Activated CD4-positive, alpha-beta T cell treated with anti-CD3 and anti-CD28 coated beads, Interleukin-2, Interleukin-4, amounts not matched to agents 100 ng/mL and 50 ng/mL, durations not matched to agents 16 hours and 8 hours (primary cell): ENCODE measurements around the gene ASB10.
A peak's percentile ranks its signal among the peaks of the same experiment; 100 is the strongest.

Source experiments
- DNase-seq: peaks from one replicate; pipeline ENCODE4 v3.0.0-alpha.2; 2020; ENCODE audit warnings: low spot score

Gene ASB10

DNA sequence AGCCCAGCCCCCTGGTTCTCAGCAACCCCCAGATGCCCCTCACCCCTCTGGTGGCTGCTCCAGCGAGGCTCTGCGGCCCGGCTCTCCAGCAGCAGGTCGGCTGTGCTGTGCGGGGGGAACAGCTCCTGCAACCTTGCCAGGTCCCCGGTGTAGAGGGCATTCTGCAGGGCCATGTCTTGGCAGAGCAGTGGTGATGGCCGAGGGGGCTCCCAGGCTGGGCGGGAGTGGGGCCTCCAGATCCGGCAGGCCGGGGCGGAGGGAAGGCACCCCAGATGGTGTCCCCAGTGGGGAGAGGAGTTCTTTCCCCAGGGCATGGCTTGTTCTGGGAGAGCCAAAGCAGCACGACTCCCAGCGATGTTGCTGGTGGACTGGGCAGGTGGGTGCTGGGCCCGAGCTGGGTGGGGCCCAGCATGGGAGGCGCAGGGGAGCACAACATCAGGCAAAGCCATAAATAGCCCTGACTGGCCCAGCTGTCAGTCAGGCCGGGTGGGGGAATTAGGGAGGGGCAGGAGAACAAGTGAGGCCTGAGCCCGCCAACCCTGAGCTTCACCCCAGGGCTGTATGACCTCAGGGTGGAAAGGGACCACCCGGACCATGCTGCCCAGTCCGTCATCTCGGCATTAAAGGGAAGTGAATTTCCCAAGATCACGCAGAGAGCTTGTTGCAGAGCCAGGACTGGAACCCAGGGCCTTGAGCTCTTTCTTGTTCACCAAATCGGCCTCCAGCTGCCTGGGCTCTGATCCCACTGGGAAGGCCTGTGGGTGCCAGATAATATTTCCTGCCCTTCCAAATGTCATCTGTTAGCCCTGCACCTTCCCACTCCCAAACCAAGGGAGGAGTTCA lies 580 bp upstream of the ASB10 start:
- DNase-seq: no peak

DNA sequence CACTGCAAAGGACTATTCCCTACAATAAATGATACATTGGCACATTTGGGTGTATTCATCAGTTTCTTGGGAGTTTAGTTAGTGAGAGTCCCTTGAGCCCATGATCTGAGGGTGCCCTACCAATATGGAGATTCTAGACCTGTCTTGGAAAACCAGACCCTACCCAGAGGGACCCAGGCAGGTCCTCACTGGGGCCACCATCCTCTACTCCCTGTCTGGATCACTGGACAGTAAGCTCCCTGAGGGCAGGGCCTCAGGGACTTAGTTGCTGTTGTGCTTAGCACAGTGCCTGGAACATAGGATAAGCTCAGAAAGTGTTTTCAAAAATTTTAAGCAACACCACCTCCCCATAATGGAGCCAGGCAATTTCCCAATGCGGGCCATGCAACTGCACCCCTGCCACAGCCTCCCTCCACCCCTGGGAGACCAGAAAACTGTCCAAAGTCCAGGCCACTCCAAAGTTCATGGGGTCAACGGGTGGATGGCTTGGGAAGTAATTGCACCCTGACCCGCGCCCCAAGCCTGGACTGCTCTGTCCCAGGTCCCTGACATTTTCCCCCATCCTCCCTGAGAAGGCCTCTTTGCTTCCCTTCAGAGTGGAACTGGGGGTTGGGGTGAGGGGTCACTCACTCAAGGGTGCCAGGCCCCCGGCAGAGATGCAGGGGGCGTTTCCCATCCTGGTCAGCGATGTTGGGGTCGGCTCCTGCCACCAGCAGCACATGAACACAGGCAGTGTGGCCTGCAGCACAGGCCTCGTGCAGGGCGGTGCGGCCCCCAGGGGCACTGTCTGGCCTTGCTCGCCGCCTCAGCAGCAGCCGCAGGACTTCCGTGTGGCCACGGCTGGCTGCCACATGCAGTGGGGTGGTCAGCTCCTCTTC lies 1.0 kb downstream of the ASB10 start:
- no peak for DNase-seq

DNA sequence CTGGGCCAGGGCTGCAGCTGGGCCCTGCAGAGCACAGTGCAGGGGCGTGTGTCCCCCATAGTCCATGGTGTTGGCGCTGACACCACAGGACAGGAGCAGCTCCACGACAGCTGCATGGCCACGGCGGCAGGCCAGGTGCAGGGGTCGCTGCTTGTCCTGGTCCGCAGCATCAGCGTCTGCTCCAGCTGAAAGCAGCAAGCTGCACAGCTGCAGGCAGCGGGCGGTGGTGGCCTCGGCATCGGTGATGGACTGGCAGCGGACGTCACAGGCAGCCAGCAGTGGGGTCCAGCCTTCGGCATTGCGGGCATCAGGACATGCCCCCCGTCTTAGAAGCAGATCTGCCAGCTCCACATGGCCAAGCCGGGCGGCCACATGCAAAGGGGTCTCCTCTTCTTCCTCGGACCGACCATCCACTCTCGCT lies 6.0 kb downstream of the ASB10 start:
- no peak for DNase-seq

DNA sequence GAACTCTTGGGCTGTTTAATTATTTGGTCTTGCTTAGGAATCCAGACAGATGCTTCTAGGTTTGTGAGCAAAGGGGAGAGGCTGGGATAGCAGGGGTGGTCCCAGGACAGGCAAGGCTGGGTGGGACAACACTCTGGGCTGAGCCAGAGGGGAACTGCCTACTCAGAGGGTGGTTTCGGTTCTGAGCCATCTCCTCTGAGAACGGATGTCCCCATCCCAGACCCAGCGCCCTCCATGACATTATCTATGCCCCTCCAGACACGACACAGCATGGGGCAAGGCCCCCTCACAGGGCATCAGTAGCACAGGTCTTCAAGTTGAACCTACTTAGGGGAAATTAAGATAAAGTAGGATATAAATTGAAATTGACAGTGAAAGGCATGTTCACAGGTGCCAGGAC lies 7.1 kb downstream of the ASB10 start:
- no peak for DNase-seq

DNA sequence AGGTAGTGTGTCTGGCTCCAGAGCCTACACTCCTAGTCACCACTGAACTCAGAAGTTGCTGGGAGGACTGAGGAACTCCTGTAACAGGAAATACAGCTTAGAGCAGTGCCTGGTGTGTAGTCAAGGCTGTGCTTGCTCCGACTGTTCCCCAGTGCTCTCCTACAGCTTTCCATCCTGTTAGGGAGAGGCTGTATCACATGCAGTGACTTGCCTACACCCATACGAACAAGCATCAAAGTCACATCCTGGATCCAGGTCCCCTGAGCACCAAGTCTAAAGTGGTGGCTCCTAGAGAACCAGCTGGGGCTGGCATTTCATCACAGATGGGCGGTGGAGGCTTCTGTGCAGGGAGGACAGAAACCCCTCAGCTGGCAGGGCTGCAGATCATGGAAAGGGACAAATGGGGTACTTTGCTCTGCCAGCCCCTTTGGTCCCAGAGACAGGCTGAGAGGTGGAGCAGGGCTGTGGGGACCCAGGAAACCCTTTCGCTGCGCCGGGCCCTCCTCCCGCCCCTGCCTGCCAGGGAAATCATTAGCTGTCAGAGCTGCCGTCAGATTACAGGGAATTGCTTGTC lies 7.7 kb downstream of the ASB10 start:
- no peak for DNase-seq

DNA sequence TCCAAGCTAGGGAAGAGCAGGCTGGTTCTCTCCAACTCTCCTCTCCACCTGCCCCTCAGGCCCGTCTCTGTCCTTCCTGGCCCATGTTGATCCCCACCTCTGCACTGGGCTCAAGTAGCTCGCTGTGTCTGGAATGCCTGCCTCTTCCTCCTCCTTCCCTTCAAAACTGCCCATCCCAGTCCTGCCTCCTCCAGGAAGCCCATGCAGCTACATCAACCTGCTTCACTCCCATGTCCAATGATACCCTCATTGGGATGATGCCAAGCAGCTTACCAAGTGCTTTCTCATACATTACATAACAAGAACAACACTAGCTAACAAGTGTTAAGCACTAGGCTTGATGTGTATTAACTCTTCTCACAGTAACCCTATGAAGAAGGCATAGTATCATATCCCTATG lies 8.2 kb downstream of the ASB10 start:
- no peak for DNase-seq

DNA sequence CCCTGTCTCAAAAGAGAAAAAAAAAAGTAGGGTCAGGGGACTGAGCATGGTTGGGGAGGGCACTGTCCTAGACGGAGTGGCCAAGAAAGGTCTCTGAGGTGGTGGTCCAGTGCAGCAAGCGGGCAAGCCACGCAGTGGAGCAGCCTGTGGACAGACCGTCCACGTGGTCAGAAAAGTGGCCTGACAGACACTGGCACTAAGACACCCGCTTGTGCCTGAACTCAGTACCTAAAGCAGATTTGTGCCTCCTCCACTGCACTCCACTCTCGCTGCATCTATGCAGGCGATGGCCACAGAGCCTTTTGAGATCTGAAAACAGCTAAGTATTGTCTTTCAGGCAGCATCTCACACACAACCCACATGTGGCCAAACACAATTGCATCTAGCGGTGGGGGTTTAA lies 8.8 kb downstream of the ASB10 start:
- DNase-seq: no peak

DNA sequence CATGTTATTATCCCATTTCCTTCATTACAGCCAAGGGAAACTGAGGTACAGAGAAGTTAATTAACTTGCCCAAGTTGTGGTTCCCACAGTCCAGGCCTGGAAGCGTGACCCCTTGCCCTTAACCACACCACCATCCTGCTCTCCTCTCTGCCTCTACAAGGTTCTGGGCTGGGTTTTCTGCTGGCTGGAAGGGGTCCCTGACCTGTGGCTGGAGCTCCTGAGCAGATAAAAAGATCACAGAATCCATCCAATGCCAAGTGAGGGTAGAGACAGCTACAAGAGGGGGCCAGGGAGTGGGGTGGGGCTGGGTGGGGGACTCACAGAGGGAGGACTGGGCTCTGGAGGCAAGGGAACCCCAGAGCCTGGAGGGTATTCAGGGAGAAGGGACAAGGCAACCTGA lies 9.7 kb downstream of the ASB10 start:
- no peak for DNase-seq

DNA sequence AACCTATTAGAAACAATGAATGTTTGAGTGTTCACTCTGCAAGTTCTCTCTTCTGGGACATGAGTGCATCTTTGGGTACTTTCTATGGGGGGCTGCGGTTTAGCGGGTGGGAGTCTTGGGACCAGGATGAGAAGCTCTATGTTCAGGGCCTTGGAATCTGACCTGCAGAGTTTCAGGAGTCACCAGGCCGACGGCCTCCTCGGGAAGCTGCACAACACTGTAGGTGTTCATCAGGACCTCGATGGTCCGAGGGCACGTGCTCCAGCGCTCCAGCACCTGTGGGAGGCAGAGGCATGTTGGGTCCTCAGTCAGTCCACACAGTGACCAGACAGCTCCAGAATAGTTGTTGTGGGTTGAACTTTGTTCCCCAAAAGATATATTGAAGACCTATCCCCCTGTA lies 10.6 kb downstream of the ASB10 start:
- no peak for DNase-seq

DNA sequence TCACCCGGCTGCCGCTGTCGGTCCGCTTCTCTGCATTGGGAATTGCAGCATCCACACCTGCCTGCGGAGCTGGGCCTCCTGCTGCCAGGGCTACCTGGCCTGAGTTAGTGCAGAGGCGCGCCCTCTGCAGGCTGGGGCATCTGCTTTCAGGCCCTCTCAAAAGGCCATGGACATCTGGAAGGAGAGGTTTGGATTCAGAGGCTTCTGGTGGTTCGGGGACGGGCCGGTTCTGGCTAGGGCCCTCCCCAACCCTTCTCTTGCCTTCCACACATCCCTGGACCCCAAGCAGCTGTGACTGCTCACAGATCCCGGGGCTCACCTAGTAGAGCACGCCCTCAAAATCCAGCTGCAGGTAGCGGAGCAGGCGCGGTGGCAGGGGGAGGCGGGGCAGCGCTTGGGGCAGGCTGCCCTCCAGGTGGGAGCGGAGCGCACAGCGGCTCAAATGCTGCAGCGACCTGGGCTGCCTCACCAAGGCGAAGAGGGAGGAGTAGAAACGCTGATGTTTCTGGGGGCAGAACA lies 11.2 kb downstream of the ASB10 start:
- no peak for DNase-seq

DNA sequence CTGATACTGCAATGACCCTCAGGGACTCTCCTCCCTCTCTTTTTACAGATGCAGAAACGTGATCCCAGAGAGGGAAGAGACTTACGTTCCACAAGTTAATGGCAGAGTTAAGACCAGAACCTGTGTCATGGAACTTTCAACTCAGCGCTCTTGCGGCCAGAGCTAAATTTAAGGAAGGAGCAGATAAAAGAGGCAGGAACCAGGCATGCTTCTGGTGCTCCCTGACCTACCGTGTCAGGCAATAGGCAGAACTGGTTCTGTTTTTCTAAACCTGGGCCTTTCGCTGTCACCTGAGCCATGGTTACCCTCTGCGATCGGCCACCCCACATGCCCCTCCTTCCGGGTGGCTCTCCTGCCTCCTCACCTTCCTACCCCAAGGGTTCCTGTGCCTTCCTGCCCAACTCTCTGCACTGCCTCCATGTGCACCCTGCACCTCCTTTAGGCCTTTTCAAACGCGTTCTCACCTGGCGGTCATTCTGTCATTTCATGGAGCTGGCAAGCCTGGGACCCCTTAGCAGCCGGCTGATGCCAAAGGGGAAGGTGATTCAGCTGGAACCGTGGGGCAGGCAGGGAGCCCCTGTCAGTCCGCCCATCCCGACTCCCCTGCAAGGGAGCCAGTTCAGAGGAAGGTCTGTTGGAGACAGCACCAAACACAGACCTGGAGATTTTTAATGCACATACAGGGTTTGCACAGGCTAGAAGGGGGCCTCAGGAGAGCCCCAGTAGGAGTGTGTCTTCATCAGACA lies 11.8 kb downstream of the ASB10 start:
- no peak for DNase-seq

DNA sequence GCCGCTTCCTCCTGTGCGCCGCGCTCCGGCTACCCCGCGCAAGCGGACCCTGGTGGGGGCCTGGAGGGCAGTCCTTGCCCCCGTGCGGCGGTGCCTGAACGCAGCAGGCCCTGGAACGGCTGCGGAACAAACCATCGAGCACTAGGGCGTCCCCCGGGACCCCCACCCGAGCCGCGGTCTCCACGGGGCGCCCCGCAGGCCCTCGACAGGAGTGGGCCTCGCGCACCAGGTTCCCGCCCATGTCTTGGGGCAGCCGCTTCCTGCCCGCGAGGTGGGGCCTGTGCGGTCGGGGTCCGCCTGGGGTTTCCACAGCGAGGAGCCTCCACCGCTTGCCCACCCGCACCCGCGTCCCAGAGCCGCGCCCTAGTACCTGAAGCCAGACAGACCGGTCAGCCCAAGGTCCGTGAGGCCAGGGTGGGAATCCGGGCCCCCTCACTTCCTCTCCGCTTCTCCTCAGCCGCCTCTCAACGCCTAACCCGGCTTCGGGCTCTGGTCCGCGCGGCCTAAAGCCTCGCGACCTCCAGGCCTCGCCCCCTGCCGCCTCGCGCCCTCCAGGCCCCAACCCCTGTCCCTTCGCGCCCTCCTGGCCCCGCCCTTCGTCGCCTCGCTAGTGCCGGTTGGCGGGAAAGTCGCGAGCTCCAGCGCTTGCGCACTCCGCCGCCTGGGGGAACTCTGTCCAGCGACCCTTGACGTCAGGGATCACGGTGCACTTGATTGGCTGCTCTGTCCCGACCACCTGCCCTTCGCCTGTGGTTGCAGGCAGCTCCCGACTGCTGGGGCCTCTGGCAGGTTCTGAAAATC lies 12.6 kb downstream of the ASB10 start:
- DNase-seq: peak; percentile 11

DNA sequence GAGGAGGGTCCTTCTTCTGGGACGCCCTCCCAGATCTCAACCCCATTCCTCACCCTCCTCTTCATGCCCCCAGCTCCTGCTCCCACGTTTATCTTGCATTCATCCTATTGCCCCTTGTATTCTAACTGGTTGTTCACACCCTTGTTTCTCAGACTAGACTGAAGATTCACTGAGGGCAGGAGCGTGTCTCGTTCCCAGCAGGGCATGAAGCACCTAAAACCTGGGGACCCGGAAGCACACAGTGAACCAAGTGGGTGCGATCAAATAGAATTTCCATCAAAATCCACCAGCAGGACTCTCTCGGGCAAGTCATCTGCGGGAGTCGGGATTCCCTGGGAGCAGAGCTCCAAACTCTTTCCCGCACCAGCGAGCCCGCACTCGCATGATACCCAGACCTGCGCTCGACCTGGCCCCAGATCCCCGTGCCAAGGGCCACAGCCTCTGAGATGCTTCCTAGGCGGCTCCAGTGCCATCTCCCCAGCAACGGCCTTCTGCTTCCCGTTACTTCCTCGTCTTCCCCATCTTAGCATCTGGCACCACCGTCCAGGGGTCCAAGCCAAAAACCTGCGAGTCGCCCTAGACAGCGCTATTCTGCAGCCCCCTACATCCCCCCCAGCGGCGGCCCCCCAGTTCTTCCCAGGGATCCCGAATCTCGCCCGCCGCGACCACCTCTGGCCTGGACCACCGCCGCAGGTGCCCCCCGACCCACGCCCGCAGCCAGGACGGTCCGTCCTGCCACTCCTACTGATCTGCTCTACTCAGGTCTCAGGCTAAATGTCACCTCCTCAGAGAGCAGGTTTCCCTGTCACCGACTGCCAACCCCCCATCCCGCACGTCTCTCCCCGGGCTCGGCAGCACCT lies 13.4 kb downstream of the ASB10 start:
- no peak for DNase-seq

DNA sequence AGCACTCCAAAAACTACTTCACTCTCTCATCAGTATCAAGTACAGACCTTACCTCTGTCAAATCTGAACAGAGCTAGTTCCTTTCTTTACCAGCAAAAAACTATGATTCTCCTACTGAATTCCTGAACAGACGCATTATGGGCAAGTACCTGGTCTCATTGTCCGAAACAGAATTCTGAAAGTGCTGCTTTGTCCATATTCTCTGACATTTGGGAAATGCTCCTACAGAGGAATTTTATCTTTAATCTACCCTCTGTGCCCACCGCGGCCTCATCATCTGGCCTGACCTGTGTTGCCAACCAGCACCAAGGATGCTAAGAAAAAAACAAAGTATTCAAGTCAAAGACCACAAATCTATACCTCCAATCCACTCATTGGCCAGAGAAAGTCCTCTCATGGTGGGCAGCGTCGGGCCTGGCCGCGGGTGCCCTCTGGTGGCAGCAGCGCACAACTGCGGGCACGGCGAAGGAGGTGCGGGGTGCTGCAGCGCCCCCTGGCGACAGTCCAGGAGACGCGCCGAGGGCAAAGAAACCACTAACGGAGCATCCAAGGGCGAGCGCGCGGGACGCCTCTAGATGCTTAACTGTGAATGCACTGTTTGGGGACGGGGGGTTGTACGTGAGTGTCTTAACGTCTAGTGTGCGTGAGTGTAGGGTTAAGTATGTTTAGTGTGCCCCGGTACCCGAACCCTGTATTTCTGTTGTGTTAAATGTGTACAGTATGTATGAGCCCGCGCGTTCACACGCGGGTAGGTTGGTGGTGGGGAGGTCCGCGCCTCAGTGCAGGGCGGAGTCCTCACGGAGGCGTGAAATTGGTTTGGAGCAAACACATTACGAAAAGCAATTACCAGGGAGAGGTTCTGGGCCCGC lies 14.5 kb downstream of the ASB10 start:
- peak; percentile 81 for DNase-seq

DNA sequence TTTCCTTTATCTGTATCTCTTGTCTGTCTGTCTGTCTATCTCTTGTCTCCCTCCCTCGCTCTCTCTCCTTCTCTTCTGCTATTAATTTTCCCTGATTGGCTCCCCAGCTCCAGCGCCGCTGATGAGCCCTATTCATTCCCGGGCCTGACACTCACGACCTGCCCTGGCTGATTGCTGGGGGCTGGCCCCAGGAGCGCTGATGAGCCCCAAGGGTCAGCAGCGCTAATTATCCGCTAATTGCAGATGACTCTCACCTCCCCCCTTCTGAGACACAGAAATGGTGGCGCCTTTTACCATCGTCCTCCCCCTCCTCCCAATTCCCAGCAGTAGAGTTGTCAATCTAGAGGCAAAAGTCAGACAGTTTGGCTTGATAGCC lies 18.3 kb downstream of the ASB10 start:
- no peak for DNase-seq

DNA sequence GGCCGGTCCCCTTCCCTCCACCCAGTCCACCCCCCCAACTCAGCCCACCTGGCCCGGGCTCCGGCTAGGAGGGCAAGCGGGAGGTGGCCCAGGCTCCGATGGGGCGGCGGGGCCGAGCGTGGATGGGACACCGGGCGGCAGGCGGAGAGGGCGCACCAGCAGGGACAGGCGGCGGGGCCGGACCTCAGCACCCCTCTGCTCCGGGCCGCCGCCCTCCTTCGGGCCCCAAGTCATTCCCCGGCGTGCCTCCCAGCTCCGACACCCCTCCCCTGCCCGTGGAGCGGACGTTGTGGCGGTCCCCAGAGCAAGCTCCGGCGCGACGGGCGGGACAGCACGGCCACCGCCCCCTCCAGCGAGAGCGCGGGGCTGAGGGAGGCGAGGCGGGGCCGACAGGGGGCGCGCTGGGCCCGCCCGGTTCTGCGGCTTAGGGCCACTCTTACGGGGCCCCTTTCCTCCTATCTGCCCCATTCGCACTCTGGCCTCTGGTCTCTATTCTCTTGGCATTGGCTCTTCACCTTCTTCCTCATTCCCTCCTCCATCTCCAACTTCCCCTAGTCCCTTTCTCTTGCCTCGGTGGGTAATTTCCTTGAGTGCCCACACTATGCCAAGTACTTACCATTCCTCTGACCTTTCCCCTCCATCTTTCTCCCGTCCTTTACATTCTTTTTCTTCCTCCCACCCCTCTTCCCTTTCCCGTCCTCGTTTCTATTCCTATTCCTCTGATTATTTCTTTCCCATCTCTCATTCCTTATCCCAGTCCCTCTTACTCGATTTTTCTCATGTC lies 18.9 kb downstream of the ASB10 start:
- peak; percentile 44 for DNase-seq

DNA sequence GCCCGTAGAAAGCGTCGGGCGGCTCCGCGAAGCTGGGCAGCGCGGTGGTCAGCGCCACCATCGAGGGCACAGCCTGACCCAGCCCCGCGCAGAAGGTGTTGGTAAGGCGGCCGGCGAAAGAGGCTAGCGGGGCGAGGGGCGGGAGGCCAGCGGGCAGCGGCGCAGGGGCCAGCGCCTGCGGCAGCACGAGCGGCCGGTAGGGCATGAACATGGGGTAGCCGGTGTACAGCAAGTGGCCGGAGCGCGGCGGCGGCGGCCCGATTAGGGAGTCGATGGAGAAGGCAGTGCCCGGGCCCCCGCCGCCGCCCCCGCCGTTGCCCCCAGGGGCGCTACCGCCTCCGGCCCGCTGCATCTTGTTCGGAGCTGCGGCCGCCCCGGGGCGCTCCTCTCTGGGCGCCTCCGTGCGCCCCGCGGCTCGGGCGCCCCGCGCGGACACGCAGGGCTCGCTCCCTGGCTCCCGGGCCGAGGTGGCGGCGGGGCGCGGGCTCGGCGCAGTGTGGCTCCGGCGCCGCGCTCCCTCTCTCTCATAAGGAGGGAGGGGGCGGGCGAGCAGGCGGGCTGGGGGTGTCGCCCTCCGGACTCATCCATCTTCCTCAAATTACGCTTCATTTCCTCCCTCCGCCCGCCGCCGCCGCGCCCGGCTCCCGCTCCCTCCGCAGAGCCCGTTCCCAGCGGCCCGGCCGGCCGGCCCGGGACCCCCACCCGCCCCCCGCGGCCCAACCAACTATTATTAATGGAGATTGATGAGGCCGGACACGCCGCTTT lies 19.7 kb downstream of the ASB10 start, which contains the start of gene GBX1:
Gene GBX1 (minus strand): TSS at position 498 of the 765 bp plus-strand sequence. CDS start 146 bp downstream, at position 352.
- DNase-seq: no peak
